PC-3 (cell line): Measurements from ENCODE around the gene DNM3.

Experiments used
- CTCF ChIP-seq: fragments of 300-600 bp; sonication (generic); conservative IDR thresholded peaks from 2 replicates; pipeline ENCODE4 v1.5.1; 2017; ENCODE audit warnings: antibody characterized with exemption, low read depth, mild to moderate bottlenecking, low read length
- EZH2phosphoT487 ChIP-seq: fragments of 300-600 bp; sonication (generic); IDR thresholded peaks from 2 replicates; pipeline ENCODE4 v1.6.1; 2018; ENCODE audit warnings: mild to moderate bottlenecking, antibody characterized with exemption, low read length, borderline replicate concordance

DNA sequence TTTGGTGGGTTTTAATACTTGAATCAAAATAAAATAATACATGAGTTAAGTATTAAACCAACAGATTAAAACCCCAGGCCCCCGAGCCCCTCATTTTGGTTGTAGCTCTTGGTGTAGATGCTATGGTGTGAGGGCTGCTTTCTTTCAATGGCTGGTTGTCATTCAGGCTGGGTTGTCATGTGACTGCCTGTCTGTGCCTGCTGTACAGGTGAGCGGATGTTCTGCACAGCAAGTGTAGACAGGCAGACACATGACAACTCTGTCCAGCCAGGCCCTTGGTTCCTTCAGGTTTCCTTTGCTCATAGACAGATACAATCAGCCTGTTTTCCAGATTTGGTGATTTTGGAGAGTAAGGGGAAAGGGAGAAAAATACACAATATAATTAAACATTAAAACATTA is 297.3 kb downstream of the DNM3 start:
- TF ChIP-seq CTCF: no peak
- TF ChIP-seq EZH2phosphoT487: no peak
